Osteocyte (in vitro differentiated cells): Measurements from ENCODE around the gene CCR3. TPM values are rescaled to one million over a fixed set of nuclear protein-coding genes. Genes with fewer than 3 reads are reported as not detected.

Source experiments
- DNase-seq: peaks from one replicate; pipeline ENCODE4 v3.0.0; 2021; ENCODE audit warnings: mixed read lengths; ENCODE audit not compliant: unreplicated experiment; ENCODE audit errors: extremely low spot score
- H3K27ac Mint-ChIP-seq: one replicate; pipeline ENCODE4 v1.8.0; 2021; ENCODE audit warnings: mild to moderate bottlenecking, mixed read lengths; ENCODE audit not compliant: unreplicated experiment
- H3K27me3 Mint-ChIP-seq: one replicate; pipeline ENCODE4 v1.8.0; 2021; ENCODE audit warnings: mixed read lengths; ENCODE audit not compliant: unreplicated experiment
- H3K36me3 Mint-ChIP-seq: one replicate; pipeline ENCODE4 v1.8.0; 2021; ENCODE audit warnings: mixed read lengths; ENCODE audit not compliant: unreplicated experiment
- H3K4me1 Mint-ChIP-seq: one replicate; pipeline ENCODE4 v1.8.0; 2021; ENCODE audit warnings: mixed read lengths; ENCODE audit not compliant: unreplicated experiment
- H3K4me3 Mint-ChIP-seq: one replicate; pipeline ENCODE4 v1.8.0; 2021; ENCODE audit warnings: mild to moderate bottlenecking, moderate library complexity, mixed read lengths; ENCODE audit not compliant: unreplicated experiment
- H3K9me3 Mint-ChIP-seq: one replicate; pipeline ENCODE4 v1.8.0; 2021; ENCODE audit warnings: mixed read lengths; ENCODE audit not compliant: unreplicated experiment
- total RNA-seq: library from RNA; stranded (reverse); gene quantifications from 2 replicates; pipeline ENCODE4 v1.2.1, GENCODE V29; 2021
- TF ChIP-seq, protein P1 (sequence below): fragments of 200-600 bp; sonication (generic); IDR thresholded peaks from 2 replicates; pipeline ENCODE4 v1.5.0; 2021; ENCODE audit warnings: antibody characterized with exemption, mild to moderate bottlenecking, moderate library complexity

CCR3 gene
- total RNA-seq, 1 donor from 2014 or later = not detected

DNA sequence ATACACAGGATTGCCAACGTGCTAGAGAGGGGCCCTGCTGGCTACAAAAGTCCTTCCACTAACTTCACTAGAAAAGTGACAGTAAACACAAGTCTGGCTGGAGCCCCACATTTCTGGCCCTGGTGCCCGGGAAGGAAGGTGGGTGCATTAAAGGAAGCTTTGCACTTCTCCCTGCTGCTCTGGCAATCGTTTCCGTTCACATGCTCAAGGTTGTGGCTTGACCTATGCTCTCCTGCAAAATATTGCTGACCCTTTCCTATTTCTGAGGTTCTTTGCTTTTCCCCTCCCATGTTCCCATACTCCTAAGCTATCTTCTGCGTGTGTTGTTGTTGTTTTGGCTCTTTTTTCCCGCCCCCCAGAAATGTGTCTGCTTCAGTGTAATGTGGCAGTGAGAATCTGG, 9.1 kb upstream of the CCR3 start:
- Mint-ChIP-seq H3K27ac (no peak overlapping the region), H3K4me1 (no peaks in the 10 kb centered on the region), H3K27me3 (peaks cover 27% of the 10 kb centered on the region), H3K36me3 (no peaks in the 10 kb centered on the region), H3K4me3 (no peak overlapping the region), H3K9me3 (no peaks in the 10 kb centered on the region)
- TF ChIP-seq, protein P1, sequence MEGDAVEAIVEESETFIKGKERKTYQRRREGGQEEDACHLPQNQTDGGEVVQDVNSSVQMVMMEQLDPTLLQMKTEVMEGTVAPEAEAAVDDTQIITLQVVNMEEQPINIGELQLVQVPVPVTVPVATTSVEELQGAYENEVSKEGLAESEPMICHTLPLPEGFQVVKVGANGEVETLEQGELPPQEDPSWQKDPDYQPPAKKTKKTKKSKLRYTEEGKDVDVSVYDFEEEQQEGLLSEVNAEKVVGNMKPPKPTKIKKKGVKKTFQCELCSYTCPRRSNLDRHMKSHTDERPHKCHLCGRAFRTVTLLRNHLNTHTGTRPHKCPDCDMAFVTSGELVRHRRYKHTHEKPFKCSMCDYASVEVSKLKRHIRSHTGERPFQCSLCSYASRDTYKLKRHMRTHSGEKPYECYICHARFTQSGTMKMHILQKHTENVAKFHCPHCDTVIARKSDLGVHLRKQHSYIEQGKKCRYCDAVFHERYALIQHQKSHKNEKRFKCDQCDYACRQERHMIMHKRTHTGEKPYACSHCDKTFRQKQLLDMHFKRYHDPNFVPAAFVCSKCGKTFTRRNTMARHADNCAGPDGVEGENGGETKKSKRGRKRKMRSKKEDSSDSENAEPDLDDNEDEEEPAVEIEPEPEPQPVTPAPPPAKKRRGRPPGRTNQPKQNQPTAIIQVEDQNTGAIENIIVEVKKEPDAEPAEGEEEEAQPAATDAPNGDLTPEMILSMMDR = no peak
- no peak for DNase-seq

DNA sequence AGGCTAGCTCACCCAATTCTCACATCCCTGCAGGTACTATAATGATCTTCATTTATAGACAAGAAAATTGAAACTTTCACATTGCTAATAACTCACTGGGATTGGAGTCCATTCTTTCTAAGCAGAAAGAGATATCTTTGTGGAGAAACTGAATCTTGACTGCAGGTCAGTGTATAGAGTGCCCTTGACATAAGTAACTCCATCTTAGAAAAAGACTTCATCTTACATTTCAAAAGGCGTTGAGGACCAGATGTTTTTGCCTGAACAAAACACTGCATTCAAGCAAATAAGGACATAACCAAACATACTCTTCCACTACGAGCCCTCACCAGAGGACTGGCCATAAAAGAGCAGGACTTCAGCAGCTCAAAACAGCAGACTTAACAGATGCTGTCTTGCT, 6.8 kb upstream of the CCR3 start:
- DNase-seq = no peak
- Mint-ChIP-seq H3K27me3 (peaks cover 32% of the 10 kb centered on the region), H3K4me1 (no peaks in the 10 kb centered on the region)

DNA sequence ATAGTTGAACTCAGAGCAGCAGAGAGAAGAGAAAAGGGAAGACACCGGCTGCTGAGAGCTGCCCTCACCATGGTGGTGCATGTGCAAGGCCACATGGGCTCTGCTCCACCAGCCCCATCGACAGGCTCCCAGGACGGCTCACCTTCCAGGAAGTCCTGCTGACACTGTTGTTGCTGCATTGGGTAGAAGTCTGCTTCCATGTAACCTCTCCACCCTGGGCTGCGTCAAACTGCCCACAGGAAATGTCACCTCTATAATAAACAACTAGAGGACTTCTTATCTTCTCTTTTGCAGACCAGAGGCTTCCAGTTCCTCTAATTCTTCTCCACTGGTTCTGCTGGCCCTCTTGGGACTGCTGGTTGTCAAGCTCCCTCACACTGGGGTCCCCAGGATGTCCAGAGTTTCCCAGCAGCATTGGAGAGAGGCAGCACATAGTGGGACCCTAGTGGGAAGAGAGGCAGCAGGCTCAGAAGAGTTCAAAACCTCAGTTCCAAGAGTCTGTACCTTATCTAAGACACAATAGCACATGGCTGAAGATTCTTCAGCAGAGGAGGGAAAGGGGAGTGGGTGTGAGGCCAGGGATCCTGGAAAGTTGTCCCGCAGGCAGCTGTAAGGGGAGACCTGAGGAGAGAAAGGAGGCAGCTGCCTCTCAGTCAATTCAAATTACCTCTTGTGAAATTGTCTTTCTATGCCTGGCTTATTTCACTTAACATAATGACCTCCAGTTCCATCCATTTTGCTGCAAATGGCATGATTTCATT, 5.8 kb upstream of the CCR3 start:
- no peaks in the 10 kb centered on the region for H3K4me1 Mint-ChIP-seq
- no peak for DNase-seq
- H3K27me3 Mint-ChIP-seq = peaks cover 37% of the 10 kb centered on the region
- H3K4me3 Mint-ChIP-seq = no peak overlapping the region
- TF ChIP-seq, protein P1 = no peak
- H3K36me3 Mint-ChIP-seq = no peaks in the 10 kb centered on the region
- H3K9me3 Mint-ChIP-seq = no peaks in the 10 kb centered on the region
- no peak overlapping the region for H3K27ac Mint-ChIP-seq

More for the DNA sequence above, 6.8 kb upstream of the CCR3 start:
- TF ChIP-seq, protein P1 = no peak
- H3K9me3 Mint-ChIP-seq = no peaks in the 10 kb centered on the region
- H3K36me3 Mint-ChIP-seq = no peaks in the 10 kb centered on the region
- H3K4me3 Mint-ChIP-seq = no peak overlapping the region
- no peak overlapping the region for H3K27ac Mint-ChIP-seq

DNA sequence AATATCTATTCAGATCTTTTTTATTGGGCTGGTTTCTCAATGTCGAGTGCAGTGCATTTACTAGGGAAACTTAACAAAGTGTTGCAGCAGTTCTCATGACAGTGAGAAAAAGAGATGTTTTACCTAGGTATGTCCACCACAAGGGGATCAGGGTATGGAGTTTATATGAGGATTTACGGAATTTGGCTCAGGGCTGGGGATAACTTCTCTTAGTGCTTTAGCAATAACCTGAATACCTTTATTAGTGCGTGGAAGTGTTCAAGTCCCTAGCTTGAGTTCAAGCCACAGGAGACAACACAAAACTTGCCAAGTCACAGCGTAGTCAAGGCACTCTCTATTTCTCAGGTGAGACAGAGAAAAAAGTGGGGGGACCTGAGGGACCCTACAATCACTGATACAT, 3.9 kb upstream of the CCR3 start:
- Mint-ChIP-seq H3K9me3 (no peaks in the 10 kb centered on the region), H3K27me3 (peaks cover 41% of the 10 kb centered on the region), H3K36me3 (no peaks in the 10 kb centered on the region), H3K4me3 (no peak overlapping the region), H3K27ac (no peak overlapping the region), H3K4me1 (no peaks in the 10 kb centered on the region)
- TF ChIP-seq, protein P1 = no peak
- no peak for DNase-seq

DNA sequence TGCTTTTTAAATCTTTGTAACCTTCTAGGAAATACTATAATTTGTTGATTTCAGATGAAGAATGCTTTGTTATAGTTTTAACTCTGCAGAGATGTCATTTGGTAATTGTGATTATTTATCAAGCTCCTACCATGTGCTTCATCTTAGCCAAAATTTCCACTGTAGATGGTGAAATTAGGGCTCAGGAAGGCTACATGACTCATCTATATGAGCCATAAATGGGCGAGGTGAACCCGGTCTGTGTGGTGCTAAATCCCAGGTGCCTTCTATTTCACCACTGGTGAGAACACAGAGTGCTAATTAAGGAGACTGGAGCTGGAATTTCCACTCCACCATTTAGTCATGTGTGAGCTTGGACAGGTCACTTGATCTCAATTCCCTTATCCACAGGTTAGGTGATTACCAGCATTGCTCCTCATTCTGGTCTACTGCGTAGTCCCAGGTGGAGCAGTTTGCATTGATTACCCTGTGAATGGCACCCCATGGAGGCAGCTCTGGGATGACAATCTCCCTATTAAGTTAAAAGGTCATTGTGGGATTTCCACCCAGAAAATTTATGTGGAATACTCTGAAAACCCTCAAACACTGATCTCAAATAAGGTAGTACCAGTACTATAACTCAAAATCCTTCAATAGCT, 2.8 kb upstream of the CCR3 start:
- H3K27me3 Mint-ChIP-seq = peaks cover 46% of the 10 kb centered on the region
- H3K36me3 Mint-ChIP-seq = no peaks in the 10 kb centered on the region
- no peaks in the 10 kb centered on the region for H3K9me3 Mint-ChIP-seq
- no peak overlapping the region for H3K4me3 Mint-ChIP-seq
- H3K27ac Mint-ChIP-seq = no peak overlapping the region
- DNase-seq = no peak
- TF ChIP-seq, protein P1 = no peak
- H3K4me1 Mint-ChIP-seq = no peaks in the 10 kb centered on the region
